ENCODE measurements around the gene ELFN1. TPM values are rescaled to one million over a fixed set of nuclear protein-coding genes. Genes with fewer than 3 reads are reported as not detected.

Gene ELFN1
- total and polyA plus RNA-seq, 2 donors: 0.91 to 2.6 TPM

GRCh38 chr7:1646391-1646790 is 23.7 kb upstream of the ELFN1 start:
- peaks cover 1 to 3% of the 10 kb centered on the region in 2 donors for H3K9me3 ChIP-seq (ENCODE audit: control insufficient read depth in 2 of 2, insufficient read depth in 1 of 2, low read length in 1 of 2)
- 92% methylated on average over 8 of the region's 8 CpGs for WGBS
- no peak overlapping the region for H3K27ac ChIP-seq (ENCODE audit: low read depth in 1 of 2, low read length in 1 of 2)
- no peaks in the 10 kb centered on the region for H3K4me1 ChIP-seq (ENCODE audit: control insufficient read depth in 2 of 2, insufficient read depth in 2 of 2, low read length in 2 of 2)
- peaks cover 11 to 51% of the 10 kb centered on the region in 2 donors for H3K27me3 ChIP-seq (ENCODE audit: control insufficient read depth in 2 of 2, insufficient read depth in 1 of 2, low read length in 1 of 2)
- DNase-seq (ENCODE audit: low read depth in 6 of 9, low spot score in 9 of 9): no peak
- no peak overlapping the region for H3K4me3 ChIP-seq (ENCODE audit: low read length in 2 of 2)
- H3K36me3 ChIP-seq (ENCODE audit: control insufficient read depth in 2 of 2, insufficient read depth in 2 of 2, low read length in 1 of 2): no peaks in the 10 kb centered on the region

GRCh38 chr7:1646957-1647891 is 22.9 kb upstream of the ELFN1 start:
- H3K36me3 ChIP-seq (ENCODE audit: control insufficient read depth in 2 of 2, insufficient read depth in 2 of 2, low read length in 1 of 2): no peaks in the 10 kb centered on the region
- H3K9me3 ChIP-seq (ENCODE audit: control insufficient read depth in 2 of 2, insufficient read depth in 1 of 2, low read length in 1 of 2): peaks cover 1 to 3% of the 10 kb centered on the region in 2 donors
- H3K27ac ChIP-seq (ENCODE audit: low read depth in 1 of 2, low read length in 1 of 2): no peak overlapping the region
- H3K27me3 ChIP-seq (ENCODE audit: control insufficient read depth in 2 of 2, insufficient read depth in 1 of 2, low read length in 1 of 2): peaks cover 11 to 43% of the 10 kb centered on the region in 2 donors
- no peaks in the 10 kb centered on the region for H3K4me1 ChIP-seq (ENCODE audit: control insufficient read depth in 2 of 2, insufficient read depth in 2 of 2, low read length in 2 of 2)
- no peak for DNase-seq (ENCODE audit: low read depth in 6 of 9, low spot score in 9 of 9)
- H3K4me3 ChIP-seq (ENCODE audit: low read length in 2 of 2): no peak overlapping the region
- 82% methylated on average over 48 of the region's 48 CpGs for WGBS

GRCh38 chr7:1647961-1648672 is 22.0 kb upstream of the ELFN1 start:
- H3K27ac ChIP-seq (ENCODE audit: low read depth in 1 of 2, low read length in 1 of 2): no peak overlapping the region
- DNase-seq (ENCODE audit: low read depth in 6 of 9, low spot score in 9 of 9): no peak
- peaks cover 11 to 41% of the 10 kb centered on the region in 2 donors for H3K27me3 ChIP-seq (ENCODE audit: control insufficient read depth in 2 of 2, insufficient read depth in 1 of 2, low read length in 1 of 2)
- H3K36me3 ChIP-seq (ENCODE audit: control insufficient read depth in 2 of 2, insufficient read depth in 2 of 2, low read length in 1 of 2): no peaks in the 10 kb centered on the region
- 81% methylated on average over 31 of the region's 31 CpGs for WGBS
- no peaks in the 10 kb centered on the region for H3K4me1 ChIP-seq (ENCODE audit: control insufficient read depth in 2 of 2, insufficient read depth in 2 of 2, low read length in 2 of 2)
- H3K4me3 ChIP-seq (ENCODE audit: low read length in 2 of 2): no peak overlapping the region
- peaks cover 1 to 3% of the 10 kb centered on the region in 2 donors for H3K9me3 ChIP-seq (ENCODE audit: control insufficient read depth in 2 of 2, insufficient read depth in 1 of 2, low read length in 1 of 2)

- Histone ChIP-seq H3K27ac (ENCODE audit: low read depth in 1 of 2, low read length in 1 of 2) (no peak overlapping the region), H3K27me3 (ENCODE audit: control insufficient read depth in 2 of 2, insufficient read depth in 1 of 2, low read length in 1 of 2) (peaks cover 11 to 36% of the 10 kb centered on the region in 2 donors)
- WGBS: 95% methylated on average over 9 of the region's 9 CpGs
These were observed 20.2 kb upstream of the ELFN1 start for GRCh38 chr7:1649751-1650326.

GRCh38 chr7:1650363-1651030 is 19.6 kb upstream of the ELFN1 start:
- no peak overlapping the region for H3K27ac ChIP-seq (ENCODE audit: low read depth in 1 of 2, low read length in 1 of 2)
- peaks cover 0 to 1% of the 10 kb centered on the region in 2 donors for H3K9me3 ChIP-seq (ENCODE audit: control insufficient read depth in 2 of 2, insufficient read depth in 1 of 2, low read length in 1 of 2)
- H3K4me3 ChIP-seq (ENCODE audit: low read length in 2 of 2): no peak overlapping the region
- no peaks in the 10 kb centered on the region for H3K36me3 ChIP-seq (ENCODE audit: control insufficient read depth in 2 of 2, insufficient read depth in 2 of 2, low read length in 1 of 2)
- 89% methylated on average over 23 of the region's 23 CpGs for WGBS
- H3K27me3 ChIP-seq (ENCODE audit: control insufficient read depth in 2 of 2, insufficient read depth in 1 of 2, low read length in 1 of 2): peaks cover 11 to 32% of the 10 kb centered on the region in 2 donors
- no peaks in the 10 kb centered on the region for H3K4me1 ChIP-seq (ENCODE audit: control insufficient read depth in 2 of 2, insufficient read depth in 2 of 2, low read length in 2 of 2)
- no peak for DNase-seq (ENCODE audit: low read depth in 6 of 9, low spot score in 9 of 9)

More at GRCh38 chr7:1649751-1650326, 20.2 kb upstream of the ELFN1 start:
- Histone ChIP-seq H3K4me3 (ENCODE audit: low read length in 2 of 2) (no peak overlapping the region), H3K9me3 (ENCODE audit: control insufficient read depth in 2 of 2, insufficient read depth in 1 of 2, low read length in 1 of 2) (peaks cover 0 to 1% of the 10 kb centered on the region in 2 donors), H3K36me3 (ENCODE audit: control insufficient read depth in 2 of 2, insufficient read depth in 2 of 2, low read length in 1 of 2) (no peaks in the 10 kb centered on the region), H3K4me1 (ENCODE audit: control insufficient read depth in 2 of 2, insufficient read depth in 2 of 2, low read length in 2 of 2) (no peaks in the 10 kb centered on the region)
- DNase-seq (ENCODE audit: low read depth in 6 of 9, low spot score in 9 of 9): no peak

GRCh38 chr7:1651031-1651446 is 19.0 kb upstream of the ELFN1 start:
- WGBS: 89% methylated on average over 13 of the region's 13 CpGs
- DNase-seq (ENCODE audit: low read depth in 6 of 9, low spot score in 9 of 9): no peak
- H3K27me3 ChIP-seq (ENCODE audit: control insufficient read depth in 2 of 2, insufficient read depth in 1 of 2, low read length in 1 of 2): peaks cover 11 to 35% of the 10 kb centered on the region in 2 donors
- no peaks in the 10 kb centered on the region for H3K4me1 ChIP-seq (ENCODE audit: control insufficient read depth in 2 of 2, insufficient read depth in 2 of 2, low read length in 2 of 2)
- H3K27ac ChIP-seq (ENCODE audit: low read depth in 1 of 2, low read length in 1 of 2): no peak overlapping the region
- no peaks in the 10 kb centered on the region for H3K36me3 ChIP-seq (ENCODE audit: control insufficient read depth in 2 of 2, insufficient read depth in 2 of 2, low read length in 1 of 2)
- H3K4me3 ChIP-seq (ENCODE audit: low read length in 2 of 2): no peak overlapping the region
- peaks cover 0 to 1% of the 10 kb centered on the region in 2 donors for H3K9me3 ChIP-seq (ENCODE audit: control insufficient read depth in 2 of 2, insufficient read depth in 1 of 2, low read length in 1 of 2)

- no peak for DNase-seq (ENCODE audit: low read depth in 6 of 9, low spot score in 9 of 9)
- no peak overlapping the region for H3K27ac ChIP-seq (ENCODE audit: low read depth in 1 of 2, low read length in 1 of 2)
- no peak overlapping the region for H3K4me3 ChIP-seq (ENCODE audit: low read length in 2 of 2)
- WGBS: 94% methylated on average over 6 of the region's 6 CpGs
- H3K27me3 ChIP-seq (ENCODE audit: control insufficient read depth in 2 of 2, insufficient read depth in 1 of 2, low read length in 1 of 2): peaks cover 9 to 38% of the 10 kb centered on the region in 2 donors
- H3K9me3 ChIP-seq (ENCODE audit: control insufficient read depth in 2 of 2, insufficient read depth in 1 of 2, low read length in 1 of 2): peaks cover 0 to 1% of the 10 kb centered on the region in 2 donors
- H3K4me1 ChIP-seq (ENCODE audit: control insufficient read depth in 2 of 2, insufficient read depth in 2 of 2, low read length in 2 of 2): no peaks in the 10 kb centered on the region
- no peaks in the 10 kb centered on the region for H3K36me3 ChIP-seq (ENCODE audit: control insufficient read depth in 2 of 2, insufficient read depth in 2 of 2, low read length in 1 of 2)
These were observed 18.2 kb upstream of the ELFN1 start for GRCh38 chr7:1651891-1652290.

GRCh38 chr7:1653500-1653899 is 16.6 kb upstream of the ELFN1 start:
- Histone ChIP-seq H3K4me1 (ENCODE audit: control insufficient read depth in 2 of 2, insufficient read depth in 2 of 2, low read length in 2 of 2) (no peaks in the 10 kb centered on the region), H3K27ac (ENCODE audit: low read depth in 1 of 2, low read length in 1 of 2) (no peak overlapping the region), H3K9me3 (ENCODE audit: control insufficient read depth in 2 of 2, insufficient read depth in 1 of 2, low read length in 1 of 2) (no peaks in the 10 kb centered on the region), H3K4me3 (ENCODE audit: low read length in 2 of 2) (no peak overlapping the region), H3K27me3 (ENCODE audit: control insufficient read depth in 2 of 2, insufficient read depth in 1 of 2, low read length in 1 of 2) (peaks cover 0 to 30% of the 10 kb centered on the region in 2 donors), H3K36me3 (ENCODE audit: control insufficient read depth in 2 of 2, insufficient read depth in 2 of 2, low read length in 1 of 2) (no peaks in the 10 kb centered on the region)
- no peak for DNase-seq (ENCODE audit: low read depth in 6 of 9, low spot score in 9 of 9)
- WGBS: 97% methylated on average over 4 of the region's 4 CpGs
